Activated CD4-positive, alpha-beta T cell treated with anti-CD3 and anti-CD28 coated beads for 36 hours (primary cell): Measurements from ENCODE around the gene EMP1. TPM values are rescaled to one million over a fixed set of nuclear protein-coding genes. Genes with fewer than 3 reads are reported as not detected.
A peak's percentile ranks its signal among the peaks of the same experiment; 100 is the strongest.

Source experiments
- ATAC-seq: fragments of 200-7000 bp; cut with Tn5 transposase; one replicate; pipeline ENCODE4 v1.10.0; 2021; ENCODE audit warnings: mild to moderate bottlenecking, moderate library complexity
- CTCF ChIA-PET: fragments of 350-600 bp; sonication (Branson Sonifier 250); formaldehyde crosslinking; loops from one replicate; lab custom pipeline; 2021; ENCODE audit warnings: antibody characterized with exemption; lab: Charles Lee
- POLR2A ChIA-PET: fragments of 350-600 bp; sonication (Branson Sonifier 250); formaldehyde crosslinking; loops from one replicate; lab custom pipeline; 2021; ENCODE audit warnings: antibody characterized with exemption, inconsistent platforms; lab: Charles Lee
- DNase-seq: peaks from one replicate; pipeline ENCODE4 v3.0.0-alpha.2; 2020
- H3K27ac Mint-ChIP-seq: one replicate; pipeline ENCODE4 v1.8.0; 2021; ENCODE audit warnings: mixed read lengths
- H3K27me3 Mint-ChIP-seq: one replicate; pipeline ENCODE4 v1.8.0; 2021; ENCODE audit warnings: mixed read lengths
- H3K36me3 Mint-ChIP-seq: one replicate; pipeline ENCODE4 v1.8.0; 2021; ENCODE audit warnings: low read depth, mixed read lengths
- H3K4me1 Mint-ChIP-seq: one replicate; pipeline ENCODE4 v1.8.0; 2021; ENCODE audit warnings: mixed read lengths
- H3K4me3 Mint-ChIP-seq: one replicate; pipeline ENCODE4 v1.8.0; 2021; ENCODE audit warnings: mild to moderate bottlenecking, moderate library complexity, mixed read lengths
- H3K9me3 Mint-ChIP-seq: one replicate; pipeline ENCODE4 v1.8.0; 2021; ENCODE audit warnings: low read depth, mixed read lengths
- intact Hi-C, 2 experiments: fragments of 100-400 bp; cut with DNase I in 1 of 2; cut with micrococcal nuclease in 1 of 2; formaldehyde crosslinking; loops; one replicate each; pipeline versions ENCODE4 v1.14.2 to v1.15.1; 2022 to 2024; cut with DNase I, micrococcal nuclease
- total RNA-seq, 2 experiments: library from RNA; stranded (reverse); gene quantifications; one replicate each; pipeline ENCODE4 v1.2.3, GENCODE V29; 2021

EMP1 gene
- total RNA-seq, 2 experiments from 2014 or later: 12.9 to 16.6 TPM

- CTCF ChIA-PET: interaction anchor here (0.7 kb wide), 1 partner anchor 413 kb away, joined by 3 read pairs; no protein-coding TSS in a partner anchor
- ATAC-seq (no peak), DNase-seq (no peak)
- Mint-ChIP-seq H3K27ac (no peak overlapping the region), H3K27me3 (peaks cover 9% of the 10 kb centered on the region), H3K9me3 (no peaks in the 10 kb centered on the region), H3K4me3 (no peak overlapping the region), H3K4me1 (no peaks in the 10 kb centered on the region), H3K36me3 (no peaks in the 10 kb centered on the region)
- POLR2A ChIA-PET: no interaction called here
- intact Hi-C loops: no loop called here
These were observed 46.4 kb downstream of the EMP1 start for GRCh38 chr12:13242936-13243335.

GRCh38 chr12:13243516-13244070 lies 47.1 kb downstream of the EMP1 start:
- H3K4me3 Mint-ChIP-seq: no peak overlapping the region
- no peaks in the 10 kb centered on the region for H3K9me3 Mint-ChIP-seq
- no peaks in the 10 kb centered on the region for H3K36me3 Mint-ChIP-seq
- no peak overlapping the region for H3K27ac Mint-ChIP-seq
- ChIA-PET CTCF (interaction anchor here (1.6 kb wide), 1 partner anchor 12 kb away, joined by 11 read pairs; no protein-coding TSS in a partner anchor), POLR2A (no interaction called here)
- DNase-seq (no peak), ATAC-seq (no peak)
- intact Hi-C loops: no loop called here
- H3K4me1 Mint-ChIP-seq: no peaks in the 10 kb centered on the region
- peaks cover 9% of the 10 kb centered on the region for H3K27me3 Mint-ChIP-seq

DNA sequence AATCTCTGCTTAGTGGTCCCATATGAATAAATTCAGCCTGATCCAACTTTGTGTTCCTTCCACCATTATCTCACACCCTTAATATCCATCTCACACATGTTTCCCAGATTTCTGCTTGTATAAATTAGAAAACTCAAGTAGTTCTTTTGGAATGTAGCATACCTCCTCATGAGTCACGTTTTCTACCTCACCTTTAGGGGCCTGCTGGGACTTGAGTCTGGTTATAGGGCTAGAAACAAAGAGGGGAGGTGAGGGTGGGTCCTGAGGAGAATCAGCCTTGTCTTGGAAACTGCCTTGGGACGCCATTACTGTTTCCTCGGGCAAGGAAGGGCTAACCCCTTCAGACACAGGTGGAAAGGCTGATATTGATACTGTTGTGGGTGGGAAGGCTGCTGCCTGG lies 51.1 kb downstream of the EMP1 start:
- Mint-ChIP-seq H3K27me3 (peaks cover 10% of the 10 kb centered on the region), H3K27ac (no peak overlapping the region), H3K36me3 (no peaks in the 10 kb centered on the region), H3K9me3 (no peaks in the 10 kb centered on the region), H3K4me3 (no peak overlapping the region), H3K4me1 (no peaks in the 10 kb centered on the region)
- ChIA-PET POLR2A (no interaction called here), CTCF (interaction anchor here (2.2 kb wide), 1 partner anchor 7 kb away, joined by 16 read pairs; no protein-coding TSS in a partner anchor)
- intact Hi-C loops: no loop called here
- DNase-seq (no peak), ATAC-seq (no peak)

- Mint-ChIP-seq H3K27me3 (peaks cover 8% of the 10 kb centered on the region), H3K36me3 (no peaks in the 10 kb centered on the region), H3K4me1 (no peaks in the 10 kb centered on the region), H3K27ac (no peak overlapping the region), H3K4me3 (no peak overlapping the region), H3K9me3 (no peaks in the 10 kb centered on the region)
- ChIA-PET POLR2A (interaction anchor here (0.6 kb wide), 1 partner anchor 28 kb away, joined by 3 read pairs; no protein-coding TSS in a partner anchor), CTCF (interaction anchor here (0.9 to 1.1 kb wide), 2 partner anchors 17 to 22 kb away, joined by 3 read pairs; no protein-coding TSS in a partner anchor)
- no peak for DNase-seq
- ATAC-seq: no peak
- intact Hi-C loops: no loop called here
These were observed 52.4 kb downstream of the EMP1 start for GRCh38 chr12:13248964-13249363.

GRCh38 chr12:13250416-13250815 lies 53.9 kb downstream of the EMP1 start:
- POLR2A ChIA-PET: no interaction called here
- Mint-ChIP-seq H3K36me3 (no peaks in the 10 kb centered on the region), H3K9me3 (no peaks in the 10 kb centered on the region), H3K27me3 (peaks cover 5% of the 10 kb centered on the region), H3K4me3 (no peak overlapping the region), H3K27ac (no peak overlapping the region), H3K4me1 (no peaks in the 10 kb centered on the region)
- CTCF ChIA-PET: no interaction called here
- ATAC-seq: no peak
- intact Hi-C loops: no loop called here
- DNase-seq: no peak

DNA sequence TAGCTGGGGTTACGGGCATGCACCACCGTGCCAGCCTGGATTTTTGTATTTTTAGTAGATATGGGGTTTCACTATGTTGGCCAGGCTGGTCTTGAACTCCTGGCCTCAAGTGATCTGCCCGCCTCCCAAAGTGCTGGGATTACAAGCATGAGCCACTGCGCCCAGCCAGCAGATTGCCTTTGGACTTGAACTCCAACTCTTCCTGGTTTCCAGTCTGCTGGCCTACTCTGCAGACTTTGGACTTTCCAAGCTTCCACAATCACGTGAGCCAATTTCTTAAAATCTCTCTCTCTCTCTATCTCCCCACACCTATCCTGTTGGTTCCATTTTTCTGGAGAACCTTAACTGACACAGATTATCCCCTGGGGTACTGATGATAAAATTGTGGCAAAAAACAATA lies 55.0 kb downstream of the EMP1 start:
- Mint-ChIP-seq H3K9me3 (no peaks in the 10 kb centered on the region), H3K4me1 (peaks cover 3% of the 10 kb centered on the region), H3K27me3 (peaks cover 5% of the 10 kb centered on the region), H3K4me3 (no peak overlapping the region), H3K27ac (no peak overlapping the region), H3K36me3 (no peaks in the 10 kb centered on the region)
- no peak for ATAC-seq
- intact Hi-C loops: no loop called here
- POLR2A ChIA-PET: no interaction called here
- DNase-seq: no peak
- CTCF ChIA-PET: no interaction called here

- no peaks in the 10 kb centered on the region for H3K9me3 Mint-ChIP-seq
- ChIA-PET POLR2A (no interaction called here), CTCF (interaction anchor here (2.3 kb wide), 1 partner anchor 27 kb away, joined by 8 read pairs; no protein-coding TSS in a partner anchor)
- intact Hi-C loops: no loop called here
- no peaks in the 10 kb centered on the region for H3K36me3 Mint-ChIP-seq
- no peak overlapping the region for H3K27ac Mint-ChIP-seq
- DNase-seq: no peak
- H3K27me3 Mint-ChIP-seq: peaks cover 5% of the 10 kb centered on the region
- no peak overlapping the region for H3K4me3 Mint-ChIP-seq
- peaks cover 3% of the 10 kb centered on the region for H3K4me1 Mint-ChIP-seq
- no peak for ATAC-seq
These were observed 55.5 kb downstream of the EMP1 start for GRCh38 chr12:13252024-13252423.

GRCh38 chr12:13252616-13253015 lies 56.1 kb downstream of the EMP1 start:
- H3K36me3 Mint-ChIP-seq: no peaks in the 10 kb centered on the region
- intact Hi-C loops: no loop called here
- peaks cover 3% of the 10 kb centered on the region for H3K4me1 Mint-ChIP-seq
- peaks cover 5% of the 10 kb centered on the region for H3K27me3 Mint-ChIP-seq
- H3K4me3 Mint-ChIP-seq: no peak overlapping the region
- ChIA-PET POLR2A (no interaction called here), CTCF (interaction anchor here (1.0 to 2.3 kb wide), 2 partner anchors 26 to 39 kb away, joined by 6 to 8 read pairs; no protein-coding TSS in a partner anchor)
- DNase-seq (no peak), ATAC-seq (no peak)
- H3K27ac Mint-ChIP-seq: no peak overlapping the region
- no peaks in the 10 kb centered on the region for H3K9me3 Mint-ChIP-seq

- no peaks in the 10 kb centered on the region for H3K36me3 Mint-ChIP-seq
- ATAC-seq: no peak
- H3K4me3 Mint-ChIP-seq: no peak overlapping the region
- H3K27me3 Mint-ChIP-seq: peaks cover 5% of the 10 kb centered on the region
- DNase-seq: no peak
- peaks cover 3% of the 10 kb centered on the region for H3K4me1 Mint-ChIP-seq
- intact Hi-C loops: loop anchor here in 1 of 2 experiments (2.0 kb wide), 1 partner anchor 407 kb away; no protein-coding TSS in a partner anchor
- ChIA-PET POLR2A (no interaction called here), CTCF (interaction anchor here (0.8 to 4.2 kb wide), 19 partner anchors 8 to 913 kb away, joined by 3 to 41 read pairs (median 10); partner anchors contain the start of gene FAM234B)
- H3K9me3 Mint-ChIP-seq: no peaks in the 10 kb centered on the region
- no peak overlapping the region for H3K27ac Mint-ChIP-seq
These were observed 57.6 kb downstream of the EMP1 start for GRCh38 chr12:13253966-13254760.

GRCh38 chr12:13255792-13256691 lies 59.5 kb downstream of the EMP1 start:
- Mint-ChIP-seq H3K36me3 (no peaks in the 10 kb centered on the region), H3K9me3 (no peaks in the 10 kb centered on the region), H3K27me3 (peaks cover 2% of the 10 kb centered on the region), H3K4me3 (no peak overlapping the region), H3K27ac (no peak overlapping the region), H3K4me1 (peaks cover 3% of the 10 kb centered on the region)
- DNase-seq: peak; percentile 92
- POLR2A ChIA-PET: interaction anchor here (0.5 kb wide), 1 partner anchor 183 kb away, joined by 3 read pairs; no protein-coding TSS in a partner anchor
- peak; percentile 100 for ATAC-seq
- intact Hi-C loops: loop anchor here (1.0 to 2.0 kb wide), 4 partner anchors 279 to 911 kb away; no protein-coding TSS in a partner anchor
- CTCF ChIA-PET: interaction anchor here (0.5 to 4.2 kb wide), 66 partner anchors 10 to 1273 kb away, joined by 3 to 41 read pairs (median 4); partner anchors contain the start of genes EMP1 and FAM234B

DNA sequence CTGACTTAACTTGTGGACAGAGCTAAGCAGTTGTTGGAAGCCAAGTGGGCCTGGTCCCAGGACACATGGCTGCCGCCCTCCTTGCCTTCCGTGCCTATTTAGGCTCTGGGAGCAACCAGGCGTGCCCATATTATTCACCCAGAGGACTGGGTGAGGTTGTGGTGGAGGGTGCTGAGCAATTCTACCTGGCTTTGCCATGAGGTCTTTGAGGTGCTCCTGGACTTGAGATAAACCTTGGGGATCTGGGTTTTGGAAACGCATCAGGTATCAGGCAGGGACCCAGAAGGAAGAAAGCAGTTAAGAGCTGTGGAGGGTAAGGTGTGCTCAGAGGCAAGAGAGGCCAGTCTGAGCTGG lies 60.1 kb downstream of the EMP1 start:
- H3K27me3 Mint-ChIP-seq: peaks cover 2% of the 10 kb centered on the region
- H3K36me3 Mint-ChIP-seq: no peaks in the 10 kb centered on the region
- DNase-seq (no peak), ATAC-seq (no peak)
- ChIA-PET POLR2A (no interaction called here), CTCF (interaction anchor here (0.6 to 4.2 kb wide), 20 partner anchors 10 to 911 kb away, joined by 3 to 41 read pairs (median 4); partner anchors contain the start of gene FAM234B)
- H3K9me3 Mint-ChIP-seq: no peaks in the 10 kb centered on the region
- intact Hi-C loops: loop anchor here in 1 of 2 experiments (1.0 kb wide), 1 partner anchor 911 kb away; no protein-coding TSS in a partner anchor
- peaks cover 3% of the 10 kb centered on the region for H3K4me1 Mint-ChIP-seq
- no peak overlapping the region for H3K27ac Mint-ChIP-seq
- H3K4me3 Mint-ChIP-seq: no peak overlapping the region
